HG02943 (cell line): ENCODE data around the gene VEPH1.

Experiments
- ATAC-seq: cut with Tn5 transposase; IDR thresholded peaks from one replicate; pipeline ENCODE4 v1.9.1; 2021; ENCODE audit warnings: mild to moderate bottlenecking, low read depth, moderate library complexity; ENCODE audit not compliant: unreplicated experiment

Gene VEPH1

DNA sequence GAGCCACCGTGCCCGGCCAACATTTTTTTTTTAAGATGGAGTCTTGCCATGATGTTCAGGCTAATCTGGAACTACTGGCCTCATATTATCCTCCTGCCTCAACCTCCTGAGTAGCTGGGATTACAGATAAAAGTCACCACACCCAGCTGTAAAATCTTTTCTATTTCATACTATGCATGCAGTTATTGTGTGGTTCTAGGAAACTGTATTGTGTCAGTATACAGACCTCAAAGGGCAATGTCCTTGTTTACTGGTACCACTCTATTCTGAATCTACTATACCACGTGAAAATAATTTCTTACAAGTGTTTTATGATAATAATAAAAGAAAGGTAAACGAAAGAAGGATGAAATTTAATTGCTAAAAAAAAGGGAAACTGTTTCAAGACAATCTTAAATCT is 190.0 kb downstream of the VEPH1 start:
- no peak for ATAC-seq

DNA sequence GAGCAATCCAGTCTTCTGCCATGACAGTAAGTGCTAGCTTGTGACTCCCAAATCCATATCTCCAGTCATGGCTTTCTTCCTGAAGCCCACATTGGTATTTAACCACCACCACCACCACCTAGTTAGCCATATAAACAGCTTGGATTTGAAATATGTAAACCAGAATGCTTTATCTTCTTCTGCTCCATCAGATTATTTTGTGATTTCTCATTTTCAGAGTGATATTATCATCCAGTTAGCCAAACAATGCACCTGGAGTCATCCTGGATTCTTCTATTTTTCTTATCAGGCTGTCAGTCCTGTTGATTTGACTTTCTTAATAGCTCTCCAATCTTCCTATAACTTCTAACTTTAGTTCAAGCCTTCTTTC is 190.9 kb downstream of the VEPH1 start:
- no peak for ATAC-seq

DNA sequence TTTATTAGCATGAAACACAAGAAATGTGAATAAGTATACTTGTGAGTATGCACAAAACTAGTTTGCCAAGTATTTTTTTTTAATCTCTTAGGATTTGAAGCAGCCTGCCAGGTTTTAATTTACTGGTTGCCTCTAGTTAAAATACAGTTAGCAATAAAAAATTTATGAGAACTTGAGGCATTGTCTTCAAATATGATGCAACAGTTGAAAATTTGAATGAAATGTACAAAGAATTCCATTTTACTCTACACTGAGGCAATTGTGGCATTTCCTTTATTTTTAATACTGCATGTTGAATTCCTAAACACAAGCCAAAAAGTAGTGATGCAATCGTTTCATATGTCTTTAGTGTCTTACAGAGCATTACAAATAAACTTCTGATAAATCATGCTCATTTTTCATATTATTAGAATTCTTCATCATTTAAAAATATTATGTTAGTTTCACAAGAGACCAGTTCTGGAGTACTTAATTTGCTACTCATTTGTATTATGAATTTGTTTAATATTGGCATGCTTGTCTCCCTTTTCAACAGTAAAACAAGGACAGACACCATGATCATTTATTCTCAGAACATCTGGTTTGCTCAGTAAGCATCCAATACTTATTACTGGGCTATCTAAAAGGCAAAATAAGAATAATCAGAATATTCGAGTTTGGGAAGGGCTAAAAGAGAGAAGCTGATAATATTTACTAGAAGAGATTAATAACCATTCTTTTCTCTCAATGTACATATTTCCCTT is 191.4 kb downstream of the VEPH1 start:
- no peak for ATAC-seq

GRCh38 chr3:157310329-157311052 is 192.7 kb downstream of the VEPH1 start:
- ATAC-seq = no peak

GRCh38 chr3:157306502-157306901 is 196.7 kb downstream of the VEPH1 start:
- no peak for ATAC-seq

DNA sequence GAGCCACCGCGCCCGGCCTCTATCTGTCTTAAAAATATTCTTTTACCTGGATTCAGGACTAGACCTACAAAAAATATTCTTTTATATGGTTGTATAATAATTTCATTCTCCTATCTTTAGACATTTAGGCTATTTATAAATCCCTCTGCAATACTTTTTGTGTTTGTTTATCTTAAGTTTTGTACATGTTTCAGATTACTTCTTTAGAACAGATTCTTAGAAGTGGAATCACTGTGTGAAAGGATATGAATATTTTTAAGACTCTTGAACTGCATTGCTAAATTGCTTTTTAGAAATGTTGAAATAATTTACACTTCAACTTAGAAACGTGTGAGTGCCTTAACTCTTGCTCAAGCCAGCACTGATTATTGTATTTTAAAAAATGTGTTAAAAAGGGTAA is 197.8 kb downstream of the VEPH1 start:
- ATAC-seq = no peak

- no peak for ATAC-seq
Measured at GRCh38 chr3:157301755-157302154, 201.5 kb downstream of the VEPH1 start.

DNA sequence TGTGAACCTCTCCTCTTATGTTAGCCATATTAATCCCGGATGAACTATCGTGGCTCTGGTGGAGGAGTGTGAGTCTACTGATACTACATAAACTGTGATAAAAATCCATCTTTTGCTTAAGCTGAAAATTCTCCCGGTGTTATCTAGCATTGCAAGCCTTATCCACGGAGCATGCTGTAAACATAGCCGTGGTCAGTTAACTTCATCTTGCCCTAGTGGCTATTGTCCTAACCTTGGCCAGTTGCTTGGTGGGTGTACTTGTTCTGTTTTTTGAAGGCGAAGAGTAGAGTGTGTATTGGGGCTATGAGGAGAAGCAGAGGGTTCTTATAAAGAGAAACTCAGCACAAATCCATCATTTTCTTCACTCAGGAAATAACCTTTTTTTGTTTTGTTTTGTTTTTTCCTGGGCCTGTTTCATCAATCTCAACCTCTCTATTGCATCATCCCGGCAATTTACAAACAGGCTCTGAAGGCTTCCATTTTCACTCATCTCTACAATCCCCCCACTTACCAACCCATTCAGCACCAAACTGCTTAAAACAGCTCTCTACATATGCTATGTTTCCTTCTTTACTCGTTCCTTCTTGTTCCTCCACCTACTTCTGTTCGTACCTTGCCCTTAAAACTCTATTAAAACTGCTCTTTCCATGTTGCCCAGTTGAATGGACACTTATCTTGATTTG is 202.1 kb downstream of the VEPH1 start:
- no peak for ATAC-seq

DNA sequence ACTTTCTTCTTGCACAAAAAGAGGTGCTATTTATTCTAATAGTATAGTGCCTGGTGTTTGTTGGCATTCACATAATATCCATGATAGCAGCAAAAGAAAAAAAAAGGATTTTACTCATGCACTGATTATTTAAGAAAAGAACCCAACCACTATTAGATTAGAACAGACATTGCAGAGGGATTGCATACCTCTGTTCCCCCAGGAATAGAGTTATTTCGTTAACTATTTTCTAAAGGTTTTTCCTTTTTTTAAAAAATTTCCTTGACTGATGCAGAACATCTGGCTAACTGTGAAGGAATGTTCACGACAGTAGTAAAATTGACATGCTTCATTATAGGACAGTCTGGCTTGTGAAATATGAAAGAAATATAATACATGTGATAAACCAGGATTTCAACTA is 203.1 kb downstream of the VEPH1 start:
- no peak for ATAC-seq

- ATAC-seq = no peak
Measured at GRCh38 chr3:157297328-157297915, 205.8 kb downstream of the VEPH1 start.

DNA sequence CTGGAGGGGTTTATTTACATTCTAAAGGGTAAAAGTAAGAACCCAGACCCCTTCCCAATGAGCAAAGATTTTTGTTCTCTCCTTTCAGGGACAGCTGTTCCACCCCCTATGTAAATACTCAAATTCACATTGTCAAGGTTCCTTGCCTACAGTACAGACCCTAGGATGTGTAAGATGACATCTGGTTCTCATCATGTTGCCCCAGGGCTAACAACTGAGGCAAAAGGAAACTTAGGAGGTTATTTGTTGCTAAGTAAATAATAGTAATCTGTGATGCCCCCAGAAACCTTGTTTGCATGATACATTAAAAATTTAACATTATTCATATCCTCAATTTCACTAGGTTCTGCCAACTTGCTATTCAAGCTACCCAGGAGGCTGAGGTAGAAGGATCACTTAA is 208.3 kb downstream of the VEPH1 start:
- no peak for ATAC-seq

GRCh38 chr3:157294491-157294890 is 208.7 kb downstream of the VEPH1 start:
- ATAC-seq = no peak

GRCh38 chr3:157290766-157291165 is 212.4 kb downstream of the VEPH1 start:
- no peak for ATAC-seq

DNA sequence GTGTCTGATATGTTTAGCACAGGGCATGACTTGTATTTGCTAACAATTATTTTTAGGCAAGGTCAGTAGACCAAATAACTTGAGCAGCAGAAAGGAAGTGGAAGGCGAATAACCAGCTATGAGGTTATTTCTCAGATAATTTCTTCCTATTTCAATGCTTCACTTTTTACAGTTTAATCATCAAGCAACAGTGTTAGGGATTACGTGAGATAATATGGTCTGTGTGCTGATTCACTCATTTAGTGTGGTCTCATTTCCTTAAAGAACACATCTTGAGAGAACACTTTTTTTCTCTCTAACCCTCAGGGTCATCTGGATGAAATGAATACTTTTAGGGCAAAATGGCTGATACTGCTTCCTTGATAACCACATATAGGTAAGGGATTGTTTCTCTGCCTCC is 217.2 kb downstream of the VEPH1 start:
- no peak for ATAC-seq

GRCh38 chr3:157285141-157285540 is 218.1 kb downstream of the VEPH1 start:
- no peak for ATAC-seq

GRCh38 chr3:157284688-157285087 is 218.5 kb downstream of the VEPH1 start:
- no peak for ATAC-seq

DNA sequence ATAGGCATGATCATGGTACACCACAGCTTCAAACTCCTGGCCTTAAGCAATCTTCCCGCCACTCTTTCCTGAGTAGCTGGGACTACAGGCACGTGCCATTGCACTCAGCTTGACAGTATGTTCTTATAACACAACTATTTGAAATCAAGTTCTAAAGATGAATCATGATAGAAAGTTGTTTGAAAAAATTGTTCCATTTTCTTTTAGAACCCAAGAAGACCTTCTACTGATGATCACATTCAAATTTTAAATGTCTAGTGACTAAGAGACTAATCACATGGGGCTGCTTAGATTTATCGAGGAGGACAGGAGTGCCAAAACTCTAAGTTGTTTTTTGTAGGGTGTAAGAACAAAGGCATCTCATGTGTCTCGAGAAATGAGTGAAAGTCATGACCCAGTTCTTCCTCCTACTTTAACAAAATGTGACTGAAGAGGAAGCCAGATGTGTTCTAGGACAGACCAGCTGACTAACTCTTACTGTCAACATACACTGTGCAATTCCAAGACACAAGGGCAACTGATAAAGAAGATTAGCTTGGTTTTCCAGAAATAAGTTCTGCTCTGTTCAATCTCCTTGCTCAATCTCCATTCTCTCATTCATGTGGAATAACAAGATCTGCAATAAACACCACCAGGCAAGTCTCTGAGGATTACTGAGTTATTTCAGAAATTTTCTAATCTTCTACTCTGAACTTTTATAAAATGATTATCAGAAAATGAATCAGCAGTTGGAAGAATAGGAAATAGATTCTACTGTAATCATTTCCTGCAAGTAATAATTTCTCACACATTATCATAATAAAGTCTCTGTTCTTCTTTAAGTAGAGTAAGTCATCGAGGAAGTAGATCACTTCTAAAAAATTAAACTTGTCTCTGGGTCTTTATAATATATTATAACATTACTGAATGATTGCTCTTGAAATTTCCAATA is 220.7 kb downstream of the VEPH1 start:
- ATAC-seq = no peak

DNA sequence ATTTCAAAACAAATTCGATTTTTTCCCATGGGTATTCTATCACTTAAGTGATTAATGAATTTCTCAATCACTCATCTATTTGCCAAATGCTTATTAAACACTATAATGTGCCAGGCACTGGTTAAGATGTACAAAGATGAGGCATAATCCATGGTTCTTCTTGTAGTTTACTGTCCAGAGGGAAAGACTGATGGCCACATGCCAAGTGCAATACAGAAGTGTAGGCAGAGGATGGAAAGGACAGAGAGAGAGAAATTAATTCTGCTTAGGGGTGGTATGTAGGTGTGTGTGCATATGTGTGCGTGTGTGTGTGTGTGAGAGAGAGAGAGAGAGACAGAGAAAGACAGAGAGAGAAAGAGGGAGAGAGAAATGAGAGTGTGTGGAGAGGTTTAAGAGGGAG is 222.4 kb downstream of the VEPH1 start:
- no peak for ATAC-seq

GRCh38 chr3:157280354-157280753 is 222.9 kb downstream of the VEPH1 start:
- ATAC-seq = no peak

DNA sequence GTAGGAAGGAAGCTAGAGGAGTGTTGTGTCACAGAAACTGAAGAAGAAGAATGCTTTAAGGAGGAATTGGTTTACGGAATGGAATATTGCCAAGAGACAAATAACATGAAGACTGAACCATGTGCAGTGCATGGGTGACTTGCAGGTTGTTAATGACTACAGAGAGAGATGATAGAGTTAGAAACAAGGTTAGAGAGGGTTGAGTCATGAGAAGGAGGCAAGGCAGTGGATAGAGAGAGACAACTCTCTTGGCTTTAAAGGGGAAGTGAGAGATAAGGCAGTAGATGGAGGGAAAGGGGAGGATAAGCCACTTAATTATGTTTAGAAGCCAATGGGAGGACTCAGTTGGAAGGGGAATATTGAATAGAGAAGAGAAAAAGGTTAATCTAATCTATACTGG is 224.0 kb downstream of the VEPH1 start:
- ATAC-seq = no peak
